Neuronal stem cell (in vitro differentiated cells): Measurements from ENCODE around the gene PCBP3.

ENCODE experiments used
- DNase-seq: peaks from one replicate; pipeline ENCODE4 v3.0.0-alpha.2; 2013; ENCODE audit warnings: low spot score
- H2AFZ ChIP-seq: one replicate; pipeline ENCODE4 v1.6.1; 2013; ENCODE audit warnings: mild to moderate bottlenecking, low read length, inconsistent platforms
- H2AK5ac ChIP-seq: 2 replicates; pipeline ENCODE4 v1.6.1; 2013; ENCODE audit warnings: low read depth, mild to moderate bottlenecking, inconsistent platforms, low read length, moderate library complexity, mixed read lengths
- H2BK120ac ChIP-seq: 2 replicates; pipeline ENCODE4 v1.6.1; 2013; ENCODE audit warnings: low read depth, mild to moderate bottlenecking, inconsistent platforms, low read length, moderate library complexity, mixed read lengths
- H2BK12ac ChIP-seq: one replicate; pipeline ENCODE4 v1.6.1; 2013; ENCODE audit warnings: low read length, inconsistent platforms
- H2BK15ac ChIP-seq: 2 replicates; pipeline ENCODE4 v1.6.1; 2013; ENCODE audit warnings: mild to moderate bottlenecking, low read length, inconsistent platforms, mixed read lengths
- H2BK5ac ChIP-seq: one replicate; pipeline ENCODE4 v1.6.1; 2013; ENCODE audit warnings: inconsistent platforms, mild to moderate bottlenecking, low read length, moderate library complexity
- H3K14ac ChIP-seq: one replicate; pipeline ENCODE4 v1.6.1; 2013; ENCODE audit warnings: low read length, inconsistent platforms
- H3K18ac ChIP-seq: 2 replicates; pipeline ENCODE4 v1.6.1; 2013; ENCODE audit warnings: low read length, inconsistent platforms
- H3K23ac ChIP-seq: 2 replicates; pipeline ENCODE4 v1.6.1; 2013; ENCODE audit warnings: low read depth, mild to moderate bottlenecking, mixed read lengths, low read length, inconsistent platforms; ENCODE audit not compliant: poor library complexity
- H3K27ac ChIP-seq: replicated peaks from 3 replicates; pipeline ENCODE4 v1.5.1; 2013; ENCODE audit warnings: low read length, inconsistent platforms
- H3K27me3 ChIP-seq, 3 experiments: 2 replicates each; pipeline ENCODE4 v1.6.1; 2013; ENCODE audit warnings: low read length in 3 of 3, mild to moderate bottlenecking in 2 of 3, inconsistent platforms in 1 of 3, low read depth in 1 of 3, mixed read lengths in 1 of 3, moderate library complexity in 1 of 3; ENCODE audit not compliant: control insufficient read depth in 3 of 3, insufficient read depth in 3 of 3
- H3K36me3 ChIP-seq, 2 donors: replicated peaks in 1 of 2; 2 replicates each; pipeline ENCODE4 v1.6.1; 2013; ENCODE audit warnings: low read length in 2 of 2; ENCODE audit not compliant: control insufficient read depth in 2 of 2, insufficient read depth in 2 of 2
- H3K4ac ChIP-seq: 2 replicates; pipeline ENCODE4 v1.6.1; 2013; ENCODE audit warnings: inconsistent platforms, mild to moderate bottlenecking, low read length, moderate library complexity
- H3K4me1 ChIP-seq, 2 donors: 1 replicate in 1 of 2; 2 replicates in 1 of 2; pipeline ENCODE4 v1.6.1; 2013; ENCODE audit warnings: low read length in 2 of 2, low read depth in 1 of 2; ENCODE audit not compliant: control insufficient read depth in 2 of 2, insufficient read depth in 1 of 2
- H3K4me2 ChIP-seq: one replicate; pipeline ENCODE4 v1.6.1; 2013; ENCODE audit warnings: mild to moderate bottlenecking, low read length, inconsistent platforms; ENCODE audit not compliant: insufficient read depth, poor library complexity, severe bottlenecking
- H3K4me3 ChIP-seq, 2 donors: 2 replicates each; pipeline ENCODE4 v1.5.1; 2013; ENCODE audit warnings: low read length in 2 of 2, mild to moderate bottlenecking in 2 of 2, inconsistent platforms in 1 of 2, moderate library complexity in 1 of 2
- H3K79me1 ChIP-seq: one replicate; pipeline ENCODE4 v1.6.1; 2013; ENCODE audit warnings: low read depth, mild to moderate bottlenecking, inconsistent platforms, low read length, moderate library complexity
- H3K9ac ChIP-seq: one replicate; pipeline ENCODE4 v1.6.1; 2013; ENCODE audit warnings: mild to moderate bottlenecking, low read depth, low read length, inconsistent platforms; ENCODE audit not compliant: poor library complexity
- H3K9me3 ChIP-seq, 2 donors: replicated peaks in 1 of 2; 2 replicates each; pipeline versions ENCODE3 to v1.6.1; 2013; ENCODE audit warnings: low read length in 2 of 2, mild to moderate bottlenecking in 2 of 2, inconsistent platforms in 1 of 2, low read depth in 1 of 2, mixed read lengths in 1 of 2, moderate library complexity in 1 of 2; ENCODE audit not compliant: control insufficient read depth in 2 of 2, insufficient read depth in 1 of 2
- H4K8ac ChIP-seq: one replicate; pipeline ENCODE4 v1.6.1; 2013; ENCODE audit warnings: low read depth, mild to moderate bottlenecking, inconsistent platforms, low read length, moderate library complexity
- H4K91ac ChIP-seq: one replicate; pipeline ENCODE4 v1.6.1; 2013; ENCODE audit warnings: low read length, low read depth, mild to moderate bottlenecking, inconsistent platforms; ENCODE audit not compliant: poor library complexity
- WGBS, 2 donors: extraction: QIAGEN DNeasy Blood & Tissue Kit; methylation state at CpG; one replicate each; pipeline ENCODE4 v1.1.7; 2013; ENCODE audit warnings: missing lambda C conversion rate in 2 of 2, mixed read lengths in 1 of 2; ENCODE audit not compliant: insufficient read length in 2 of 2, insufficient replicate concordance in 1 of 2; ENCODE audit errors: extremely low coverage in 2 of 2; 5-methylcytosine and 5-hydroxymethylcytosine counted together

PCBP3 gene

DNA sequence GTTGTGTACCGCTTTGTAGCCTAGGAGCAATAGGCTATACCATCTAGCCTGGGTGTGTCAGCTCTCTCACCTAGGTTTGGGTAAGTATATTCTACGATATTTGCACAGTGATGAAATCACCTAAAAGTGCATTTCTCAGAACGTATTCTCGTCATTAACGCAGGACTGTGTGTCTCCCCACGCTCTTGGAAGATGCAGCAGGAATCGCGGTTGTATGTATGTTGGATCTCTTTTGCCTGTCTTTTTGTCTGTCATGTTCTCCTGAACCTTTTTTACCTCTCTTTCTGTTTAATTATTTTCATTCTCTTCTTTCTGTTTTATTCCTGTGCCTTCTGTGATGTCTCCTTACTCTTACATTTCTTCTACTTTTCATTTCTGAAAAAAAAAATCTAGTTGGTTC lies 197.5 kb downstream of the PCBP3 start:
- Histone ChIP-seq H3K4me2 (no peak overlapping the region), H3K79me1 (no peaks in the 10 kb centered on the region), H3K23ac (no peak overlapping the region), H4K8ac (no peak overlapping the region), H3K18ac (no peak overlapping the region), H3K4me3 (no peak overlapping the region), H3K9ac (no peak overlapping the region), H3K4me1 (peaks cover 6 to 10% of the 10 kb centered on the region in 2 donors), H2BK12ac (no peak overlapping the region), H2BK5ac (no peak overlapping the region), H4K91ac (no peak overlapping the region), H2BK15ac (no peak overlapping the region), H2BK120ac (no peak overlapping the region), H3K27ac (no peak overlapping the region), H3K36me3 (no peaks in the 10 kb centered on the region), H2AFZ (no peak overlapping the region), H3K14ac (no peak overlapping the region), H3K27me3 (no peaks in the 10 kb centered on the region), H3K9me3 (peaks cover 7% of the 10 kb centered on the region in 2 donors), H2AK5ac (no peak overlapping the region), H3K4ac (no peak overlapping the region)
- no CpG with 5 or more reads among the region's 8 CpGs for WGBS, 2 donors
- DNase-seq: no peak

DNA sequence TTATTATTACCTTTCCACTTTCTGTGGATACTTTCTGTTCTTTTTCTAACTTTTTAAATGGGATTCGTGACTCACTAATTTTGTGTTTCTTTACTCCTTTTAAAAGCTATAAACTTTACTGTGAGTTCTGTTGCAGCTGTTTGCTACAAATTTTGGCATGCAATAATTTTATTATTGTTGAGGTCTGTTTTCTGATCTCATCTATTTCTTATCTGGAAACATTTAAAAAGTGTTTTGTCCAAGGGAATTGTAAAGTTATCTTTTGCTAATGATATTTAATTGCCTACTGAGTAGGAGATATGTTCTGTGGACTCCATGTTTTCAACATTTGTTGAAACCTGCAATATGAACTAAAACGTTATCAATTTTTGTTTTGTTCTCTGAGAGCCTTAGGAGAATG lies 199.9 kb downstream of the PCBP3 start:
- Histone ChIP-seq H3K27me3 (no peaks in the 10 kb centered on the region), H3K36me3 (no peaks in the 10 kb centered on the region), H2BK12ac (no peak overlapping the region), H3K9me3 (peaks cover 7% of the 10 kb centered on the region in 2 donors), H2BK5ac (no peak overlapping the region), H2BK120ac (no peak overlapping the region), H3K4me3 (no peak overlapping the region), H3K23ac (no peak overlapping the region), H3K14ac (no peak overlapping the region), H4K8ac (no peak overlapping the region), H4K91ac (no peak overlapping the region), H2AFZ (no peak overlapping the region), H2BK15ac (no peak overlapping the region), H3K9ac (no peak overlapping the region), H3K79me1 (no peaks in the 10 kb centered on the region), H3K4me1 (peaks cover 8 to 10% of the 10 kb centered on the region in 2 donors), H3K4ac (no peak overlapping the region), H3K18ac (no peak overlapping the region), H2AK5ac (no peak overlapping the region), H3K4me2 (no peak overlapping the region), H3K27ac (no peak overlapping the region)
- WGBS, 2 donors: no CpG with 5 or more reads among the region's 2 CpGs
- no peak for DNase-seq

GRCh38 chr21:45844181-45844580 lies 200.7 kb downstream of the PCBP3 start:
- no peak overlapping the region for H4K8ac ChIP-seq
- H2AFZ ChIP-seq: no peak overlapping the region
- H3K36me3 ChIP-seq: no peaks in the 10 kb centered on the region
- no peak overlapping the region for H3K14ac ChIP-seq
- no peak overlapping the region for H3K27ac ChIP-seq
- peak overlapping the region; percentile 67 for H3K18ac ChIP-seq
- DNase-seq: no peak
- peaks cover 7% of the 10 kb centered on the region in 2 donors for H3K9me3 ChIP-seq
- H4K91ac ChIP-seq: no peak overlapping the region
- H3K9ac ChIP-seq: peak overlapping the region; percentile 2
- H3K4ac ChIP-seq: no peak overlapping the region
- H3K23ac ChIP-seq: no peak overlapping the region
- H2BK5ac ChIP-seq: no peak overlapping the region
- H3K79me1 ChIP-seq: no peaks in the 10 kb centered on the region
- H2BK12ac ChIP-seq: no peak overlapping the region
- no peak overlapping the region for H3K4me2 ChIP-seq
- H2BK15ac ChIP-seq: no peak overlapping the region
- WGBS, 2 donors: no CpG with 5 or more reads among the region's 8 CpGs
- peak overlapping the region; percentile 32 for H2AK5ac ChIP-seq
- peaks cover 8 to 10% of the 10 kb centered on the region in 2 donors for H3K4me1 ChIP-seq
- no peak overlapping the region for H2BK120ac ChIP-seq
- no peaks in the 10 kb centered on the region for H3K27me3 ChIP-seq
- peak overlapping the region in 1 of 2 donors; percentile 9 for H3K4me3 ChIP-seq

- H2BK12ac ChIP-seq: no peak overlapping the region
- H3K9me3 ChIP-seq: peaks cover 7% of the 10 kb centered on the region in 2 donors
- peaks cover 8 to 10% of the 10 kb centered on the region in 2 donors for H3K4me1 ChIP-seq
- no peak for DNase-seq
- H3K4ac ChIP-seq: no peak overlapping the region
- H3K9ac ChIP-seq: peak overlapping the region; percentile 78
- WGBS, 2 donors: no CpG with 5 or more reads among the region's 12 CpGs
- H2BK15ac ChIP-seq: no peak overlapping the region
- no peak overlapping the region for H4K91ac ChIP-seq
- peak overlapping the region in 1 of 2 donors; percentile 38 for H3K4me3 ChIP-seq
- no peak overlapping the region for H3K23ac ChIP-seq
- no peak overlapping the region for H2BK5ac ChIP-seq
- no peaks in the 10 kb centered on the region for H3K36me3 ChIP-seq
- no peaks in the 10 kb centered on the region for H3K79me1 ChIP-seq
- no peak overlapping the region for H3K27ac ChIP-seq
- H3K4me2 ChIP-seq: no peak overlapping the region
- H3K27me3 ChIP-seq: no peaks in the 10 kb centered on the region
- no peak overlapping the region for H4K8ac ChIP-seq
- no peak overlapping the region for H2AK5ac ChIP-seq
- H3K18ac ChIP-seq: peak overlapping the region; percentile 37
- H2BK120ac ChIP-seq: no peak overlapping the region
- H2AFZ ChIP-seq: no peak overlapping the region
- H3K14ac ChIP-seq: peak overlapping the region; percentile 64
Observed at GRCh38 chr21:45845063-45845769, 201.7 kb downstream of the PCBP3 start.
